A673 (cell line): Measurements from ENCODE around the gene DNAAF8. TPM values are rescaled to one million over a fixed set of nuclear protein-coding genes. Genes with fewer than 3 reads are reported as not detected.

Experiments
- BruUV-seq: library from RNA; stranded (reverse); fragments of 400-500 nt; replicated peaks from 2 replicates; lab custom pipeline; 2021; lab: Mats Ljungman, UMichigan
- CTCF ChIA-PET: fragments of 300-600 bp; sonication (Branson Sonifier 250); formaldehyde crosslinking; loops from one replicate; lab custom pipeline; 2022; ENCODE audit warnings: antibody characterized with exemption; lab: Charles Lee
- POLR2A ChIA-PET: fragments of 300-600 bp; sonication (Branson Sonifier 250); formaldehyde crosslinking; loops from one replicate; lab custom pipeline; 2022; ENCODE audit warnings: antibody characterized with exemption; ENCODE audit not compliant: low non-redundant PET; lab: Charles Lee
- DNase-seq: peaks from one replicate; pipeline ENCODE4 v3.0.0-alpha.2; 2015; ENCODE audit warnings: low spot score
- H3K27ac ChIP-seq: fragments of 200-600 bp; sonication (generic); 2 replicates; pipeline ENCODE4 v1.5.1; 2016; ENCODE audit warnings: mixed run types, low read depth, mild to moderate bottlenecking, mixed read lengths, antibody characterized with exemption, low read length; ENCODE audit not compliant: poor library complexity, severe bottlenecking
- H3K27me3 ChIP-seq: fragments of 200-600 bp; sonication (generic); replicated peaks from 2 replicates; pipeline ENCODE4 v1.6.1; 2017; ENCODE audit warnings: mixed run types, low read depth, mild to moderate bottlenecking, mixed read lengths, antibody characterized with exemption, low read length; ENCODE audit not compliant: insufficient read depth, poor library complexity
- H3K36me3 ChIP-seq: fragments of 200-600 bp; sonication (generic); 2 replicates; pipeline ENCODE4 v1.6.1; 2016; ENCODE audit warnings: mixed run types, mild to moderate bottlenecking, mixed read lengths, antibody characterized with exemption, low read length; ENCODE audit not compliant: insufficient read depth, poor library complexity, severe bottlenecking
- H3K4me1 ChIP-seq: fragments of 200-600 bp; sonication (generic); 2 replicates; pipeline ENCODE4 v1.6.1; 2017; ENCODE audit warnings: mixed run types, mild to moderate bottlenecking, mixed read lengths, antibody characterized with exemption, low read length; ENCODE audit not compliant: insufficient read depth, poor library complexity, severe bottlenecking
- H3K4me3 ChIP-seq: fragments of 200-600 bp; sonication (generic); 2 replicates; pipeline ENCODE4 v1.5.1; 2016; ENCODE audit warnings: low read depth, mixed run types, mild to moderate bottlenecking, mixed read lengths, low read length; ENCODE audit not compliant: poor library complexity, severe bottlenecking
- H3K9me3 ChIP-seq: fragments of 200-600 bp; sonication (generic); 2 replicates; pipeline ENCODE4 v1.6.1; 2016; ENCODE audit warnings: mixed run types, low read depth, mild to moderate bottlenecking, mixed read lengths, antibody characterized with exemption, low read length; ENCODE audit not compliant: poor library complexity, severe bottlenecking
- EZH2 ChIP-seq: fragments of 200-600 bp; sonication (generic); IDR thresholded peaks from 2 replicates; pipeline ENCODE4 v1.6.1; 2017; ENCODE audit warnings: borderline replicate concordance, low read depth, mild to moderate bottlenecking, mixed read lengths, antibody characterized with exemption, low read length; ENCODE audit not compliant: poor library complexity, severe bottlenecking
- intact Hi-C: fragments of 100-400 bp; cut with micrococcal nuclease; formaldehyde crosslinking; loops from one replicate; pipeline ENCODE4 v1.10.0; 2022; ENCODE audit not compliant: unreplicated experiment
- total RNA-seq: library from RNA; stranded (reverse); gene quantifications from 2 replicates; pipeline ENCODE4 v1.2.3, GENCODE V29; 2021
- TF ChIP-seq, protein P1 (sequence below): fragments of 300-800, 200-600 bp; sonication (generic); conservative IDR thresholded peaks from 2 replicates; pipeline ENCODE4 v1.5.1; 2017; ENCODE audit warnings: low read depth, mild to moderate bottlenecking, antibody characterized with exemption, low read length, moderate library complexity, mixed read lengths

The DNAAF8 gene
- total RNA-seq, 1 experiment from 2014 or later: 0.15 TPM

DNA sequence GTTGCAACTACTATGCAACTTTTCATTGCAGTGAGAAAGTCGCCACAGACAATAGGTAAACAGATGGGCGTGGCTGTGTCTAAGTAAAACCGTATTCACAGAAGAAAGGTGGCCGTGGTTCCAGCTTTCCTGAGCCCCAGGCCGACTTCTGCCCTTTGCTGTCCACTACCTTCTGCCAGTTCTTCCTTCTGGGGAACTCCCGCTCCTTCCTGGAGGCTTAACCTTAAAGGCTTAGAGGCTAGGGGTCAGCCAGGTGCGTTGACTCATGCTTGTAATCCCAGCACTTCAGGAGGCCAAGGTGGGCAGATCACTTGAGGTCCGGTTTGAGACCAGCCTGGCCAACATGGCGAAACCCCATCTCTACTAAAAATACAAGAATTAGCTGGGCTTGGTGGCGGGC, 55.9 kb downstream of the DNAAF8 start:
- no TSS peak for BruUV-seq
- Histone ChIP-seq H3K27ac (no peak overlapping the region), H3K27me3 (no peaks in the 10 kb centered on the region), H3K36me3 (no peaks in the 10 kb centered on the region), H3K9me3 (no peaks in the 10 kb centered on the region), H3K4me3 (no peak overlapping the region), H3K4me1 (no peaks in the 10 kb centered on the region)
- no peak for TF ChIP-seq EZH2
- ChIA-PET CTCF (no interaction called here), POLR2A (interaction anchor here (0.6 kb wide), 1 partner anchor 13 kb away, joined by 3 read pairs; no protein-coding TSS in a partner anchor)
- intact Hi-C loops: no loop called here
- no peak for DNase-seq

DNA sequence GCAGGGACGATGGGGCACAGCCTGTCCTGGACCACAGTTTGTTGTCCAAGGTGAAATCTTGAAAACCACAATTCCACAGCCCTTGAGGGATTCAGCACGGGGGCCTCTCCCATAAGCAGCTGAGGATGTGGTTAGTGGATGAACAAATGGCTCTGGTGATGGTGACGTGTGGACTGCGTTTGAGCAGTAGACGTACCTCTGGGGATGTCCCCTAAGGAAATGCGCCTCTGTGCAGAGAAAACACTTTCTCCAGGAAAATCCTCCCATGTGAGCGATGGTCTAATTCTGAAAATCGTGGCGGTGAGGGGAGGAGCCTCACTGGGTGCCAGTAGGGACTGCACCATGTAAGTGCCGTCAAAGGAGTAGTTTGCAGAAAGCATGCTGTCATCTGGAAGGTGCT, 56.5 kb downstream of the DNAAF8 start:
- CTCF ChIA-PET: no interaction called here
- Histone ChIP-seq H3K4me3 (no peak overlapping the region), H3K36me3 (no peaks in the 10 kb centered on the region), H3K4me1 (no peaks in the 10 kb centered on the region), H3K27me3 (no peaks in the 10 kb centered on the region), H3K9me3 (no peaks in the 10 kb centered on the region), H3K27ac (no peak overlapping the region)
- BruUV-seq: no TSS peak
- intact Hi-C loops: no loop called here
- POLR2A ChIA-PET: no interaction called here
- no peak for DNase-seq
- TF ChIP-seq EZH2: no peak
- TF ChIP-seq, protein P1, sequence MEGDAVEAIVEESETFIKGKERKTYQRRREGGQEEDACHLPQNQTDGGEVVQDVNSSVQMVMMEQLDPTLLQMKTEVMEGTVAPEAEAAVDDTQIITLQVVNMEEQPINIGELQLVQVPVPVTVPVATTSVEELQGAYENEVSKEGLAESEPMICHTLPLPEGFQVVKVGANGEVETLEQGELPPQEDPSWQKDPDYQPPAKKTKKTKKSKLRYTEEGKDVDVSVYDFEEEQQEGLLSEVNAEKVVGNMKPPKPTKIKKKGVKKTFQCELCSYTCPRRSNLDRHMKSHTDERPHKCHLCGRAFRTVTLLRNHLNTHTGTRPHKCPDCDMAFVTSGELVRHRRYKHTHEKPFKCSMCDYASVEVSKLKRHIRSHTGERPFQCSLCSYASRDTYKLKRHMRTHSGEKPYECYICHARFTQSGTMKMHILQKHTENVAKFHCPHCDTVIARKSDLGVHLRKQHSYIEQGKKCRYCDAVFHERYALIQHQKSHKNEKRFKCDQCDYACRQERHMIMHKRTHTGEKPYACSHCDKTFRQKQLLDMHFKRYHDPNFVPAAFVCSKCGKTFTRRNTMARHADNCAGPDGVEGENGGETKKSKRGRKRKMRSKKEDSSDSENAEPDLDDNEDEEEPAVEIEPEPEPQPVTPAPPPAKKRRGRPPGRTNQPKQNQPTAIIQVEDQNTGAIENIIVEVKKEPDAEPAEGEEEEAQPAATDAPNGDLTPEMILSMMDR: no peak

DNA sequence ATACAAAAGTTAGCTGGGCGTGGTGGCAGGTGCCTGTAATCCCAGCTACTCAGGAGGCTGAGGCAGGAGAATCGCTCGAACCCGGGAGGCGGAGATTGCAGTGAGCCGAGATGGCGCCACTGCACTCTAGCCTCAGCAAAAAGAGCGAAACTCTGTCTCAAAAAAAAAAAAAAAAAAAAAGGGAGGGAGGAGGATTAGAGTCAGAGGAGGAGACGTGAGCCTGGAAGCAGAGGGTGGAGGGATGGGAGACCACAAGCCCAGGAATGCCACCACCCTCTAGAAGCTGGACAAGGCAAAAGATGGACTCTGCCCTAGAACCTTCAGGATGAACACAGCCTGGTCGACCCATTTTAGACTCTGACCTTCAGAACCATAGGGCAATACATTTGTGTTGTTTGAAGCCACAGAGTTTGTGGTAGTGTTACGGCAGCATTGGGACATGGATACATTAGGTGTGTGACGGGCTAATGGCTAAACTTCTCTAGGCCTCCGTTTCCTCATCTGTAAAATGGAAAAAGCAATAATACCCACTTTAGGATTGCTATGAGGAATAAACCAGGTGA, 58.7 kb downstream of the DNAAF8 start:
- TF ChIP-seq EZH2: no peak
- TF ChIP-seq, protein P1: no peak
- POLR2A ChIA-PET: no interaction called here
- Histone ChIP-seq H3K4me1 (no peaks in the 10 kb centered on the region), H3K9me3 (no peaks in the 10 kb centered on the region), H3K27ac (no peak overlapping the region), H3K27me3 (no peaks in the 10 kb centered on the region), H3K36me3 (no peaks in the 10 kb centered on the region), H3K4me3 (no peak overlapping the region)
- CTCF ChIA-PET: no interaction called here
- no TSS peak for BruUV-seq
- intact Hi-C loops: no loop called here
- no peak for DNase-seq

DNA sequence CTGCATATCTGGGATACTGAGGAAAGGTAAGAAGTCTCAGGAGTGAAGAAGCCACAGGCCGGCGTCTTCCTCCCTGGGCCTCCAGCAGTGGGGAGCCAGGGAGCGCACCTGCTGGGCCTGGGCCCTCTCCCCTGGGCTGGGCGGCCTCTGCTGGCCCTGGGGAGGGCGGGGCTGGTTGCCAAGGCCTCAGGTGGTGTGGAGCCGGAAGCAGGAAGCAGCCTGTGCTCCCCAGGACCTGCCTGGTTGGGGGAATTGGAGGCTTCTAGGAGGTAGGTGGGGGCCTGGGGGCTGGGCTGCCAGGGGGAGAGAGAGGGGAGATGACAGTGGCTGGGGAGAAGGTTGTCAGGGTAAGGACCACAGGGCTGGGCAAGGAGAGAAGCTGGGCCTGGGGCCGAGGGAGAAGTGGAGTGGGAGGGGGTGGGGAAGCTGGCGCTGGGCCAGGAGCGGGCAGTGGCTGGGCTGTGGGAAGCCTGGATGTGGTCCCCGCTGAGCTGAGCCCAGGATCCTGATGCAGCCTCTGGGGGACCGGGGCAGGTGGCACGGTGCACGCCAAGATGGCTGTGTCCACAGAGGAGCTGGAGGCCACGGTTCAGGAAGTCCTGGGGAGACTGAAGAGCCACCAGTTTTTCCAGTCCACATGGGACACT, 61.0 kb downstream of the DNAAF8 start, which contains the start of gene SMIM22:
Gene SMIM22 (plus strand): TSS at position 189 of the 647 bp plus-strand sequence. CDS start 366 bp downstream, at position 555.
- no peak for DNase-seq
- no peaks in the 10 kb centered on the region for H3K9me3 ChIP-seq
- ChIA-PET POLR2A (no interaction called here), CTCF (no interaction called here)
- no peak within 1 kb of the TSS for H3K4me3 ChIP-seq
- no peaks in the 10 kb centered on the region for H3K4me1 ChIP-seq
- no peaks in the 10 kb centered on the region for H3K27me3 ChIP-seq
- intact Hi-C loops: no loop called here
- TF ChIP-seq EZH2: no peak
- H3K27ac ChIP-seq: no peak within 1 kb of the TSS
- no peaks in the 10 kb centered on the region for H3K36me3 ChIP-seq
- no TSS peak for BruUV-seq
